ENCODE data around the gene SMAD9. TPM values are rescaled to one million over a fixed set of nuclear protein-coding genes. Genes with fewer than 3 reads are reported as not detected.

The SMAD9 gene
- total RNA-seq, 1 experiment from 2014 or later = 1.1 TPM

DNA sequence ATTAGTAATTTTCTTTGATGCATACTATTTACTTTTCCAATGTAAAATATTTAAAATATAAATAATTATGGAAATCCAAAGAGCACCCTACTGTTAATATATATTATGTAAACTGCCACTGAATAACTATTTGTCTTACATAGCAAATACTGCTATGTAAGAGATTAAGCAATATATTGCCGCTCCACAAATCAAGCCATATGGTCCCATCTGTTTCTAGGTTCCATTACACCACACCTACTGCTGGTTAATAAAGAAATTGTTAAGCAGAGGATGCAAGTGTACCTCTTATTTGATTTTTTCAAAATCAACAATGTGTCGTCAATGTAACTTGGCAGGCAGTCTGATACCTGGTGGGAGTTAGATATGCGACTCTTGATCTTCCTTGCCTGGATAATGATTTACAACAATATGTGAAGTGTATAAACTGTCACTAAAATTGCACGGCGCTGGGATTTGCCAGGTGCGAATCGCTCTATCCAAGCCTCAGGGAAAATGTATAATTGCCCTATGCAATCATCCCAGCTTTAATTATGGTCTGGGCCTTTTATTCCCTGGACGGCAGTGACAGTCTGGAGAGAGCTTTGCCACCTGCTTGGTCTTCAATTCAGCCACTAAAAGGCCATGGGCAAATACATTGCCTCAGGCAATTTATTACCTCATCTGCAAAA is 16.0 kb downstream of the SMAD9 start:
- H3K14ac ChIP-seq (ENCODE audit: insufficient read depth, low read length) = no peak overlapping the region
- H2BK12ac ChIP-seq (ENCODE audit: insufficient read length, low read depth, low read length) = no peak overlapping the region
- H3K4me1 ChIP-seq (ENCODE audit: insufficient read depth, low read length) = no peaks in the 10 kb centered on the region
- no peak overlapping the region for H2AK5ac ChIP-seq (ENCODE audit: insufficient read length, low read length)
- no CpG with 5 or more reads among the region's 8 CpGs for WGBS (ENCODE audit: extremely low coverage, insufficient read length, low lambda C conversion rate)
- H3K23me2 ChIP-seq (ENCODE audit: insufficient read length, low read depth, low read length, poor library complexity, severe bottlenecking) = no peaks in the 10 kb centered on the region
- H2BK20ac ChIP-seq (ENCODE audit: low read depth, low read length, poor library complexity, severe bottlenecking) = no peak overlapping the region
- H4K91ac ChIP-seq (ENCODE audit: insufficient read length, low read depth, low read length) = no peak overlapping the region
- DNase-seq = no peak
- no peaks in the 10 kb centered on the region for H3K27me3 Mint-ChIP-seq (ENCODE audit: low read depth)
- H2BK120ac ChIP-seq (ENCODE audit: low read depth, low read length, poor library complexity, severe bottlenecking) = no peak overlapping the region
- H3K9ac ChIP-seq (ENCODE audit: extremely low read depth, insufficient read length, low read length) = no peak overlapping the region
- H3K4me1 Mint-ChIP-seq = 0 out of 4 replicates have a peak, but pooled peaks cover 0 to 2% of the 10 kb centered on the region in 2 experiments
- H3K79me2 ChIP-seq (ENCODE audit: insufficient read depth, low read length) = no peaks in the 10 kb centered on the region
- H3K79me1 ChIP-seq (ENCODE audit: insufficient read depth, low read depth, low read length, poor library complexity, severe bottlenecking) = no peaks in the 10 kb centered on the region
- no peaks in the 10 kb centered on the region for H3K9me3 Mint-ChIP-seq
- no peak overlapping the region for H3K27ac Mint-ChIP-seq
- H3K56ac ChIP-seq (ENCODE audit: insufficient read length, low read depth, low read length) = no peak overlapping the region
- H2BK15ac ChIP-seq (ENCODE audit: low read depth, low read length) = no peak overlapping the region
- no peaks in the 10 kb centered on the region for H3K27me3 ChIP-seq (ENCODE audit: insufficient read depth, low read length)
- H2BK5ac ChIP-seq (ENCODE audit: insufficient read length, low read length) = no peak overlapping the region
- H3K4me2 ChIP-seq (ENCODE audit: insufficient read depth, insufficient read length, low read length) = no peak overlapping the region
- H3K23ac ChIP-seq (ENCODE audit: insufficient read length, low read depth, low read length) = no peak overlapping the region
- H3K4me3 Mint-ChIP-seq = no peak overlapping the region
- no peak overlapping the region for H3T11ph ChIP-seq (ENCODE audit: low read length)
- no peaks in the 10 kb centered on the region for H3K36me3 Mint-ChIP-seq (ENCODE audit: insufficient read depth in 1 of 3, low read depth in 3 of 3)
- H3K18ac ChIP-seq (ENCODE audit: insufficient read length, low read depth, low read length) = no peak overlapping the region
- H4K5ac ChIP-seq (ENCODE audit: insufficient read length, low read depth, low read length) = no peak overlapping the region
- no peak overlapping the region for H3K4ac ChIP-seq (ENCODE audit: low read depth, low read length)
- no peaks in the 10 kb centered on the region for H4K20me1 ChIP-seq (ENCODE audit: control insufficient read depth, insufficient read depth, insufficient read length)
- H4K8ac ChIP-seq (replicated peaks; ENCODE audit: insufficient read length, low read depth, low read length) = no peak overlapping the region
- H2AFZ ChIP-seq (ENCODE audit: low read length) = no peak overlapping the region
- no peak overlapping the region for H3K27ac ChIP-seq (ENCODE audit: insufficient read length, low read depth, low read length)
- TF ChIP-seq CTCF (conservative IDR thresholded peaks at IDR 0.05) = no peak
- H3K9me3 ChIP-seq (ENCODE audit: control insufficient read depth, low read depth, low read length) = no peaks in the 10 kb centered on the region
